ENCODE data around the gene EFHB. TPM values are rescaled to one million over a fixed set of nuclear protein-coding genes. Genes with fewer than 3 reads are reported as not detected.

EFHB gene
- total and polyA plus RNA-seq, 2 of the 13 experiments (the other 11 are each of a cell fraction or from before 2014, with no cell fraction given), result 0.15 to 0.42 TPM

DNA sequence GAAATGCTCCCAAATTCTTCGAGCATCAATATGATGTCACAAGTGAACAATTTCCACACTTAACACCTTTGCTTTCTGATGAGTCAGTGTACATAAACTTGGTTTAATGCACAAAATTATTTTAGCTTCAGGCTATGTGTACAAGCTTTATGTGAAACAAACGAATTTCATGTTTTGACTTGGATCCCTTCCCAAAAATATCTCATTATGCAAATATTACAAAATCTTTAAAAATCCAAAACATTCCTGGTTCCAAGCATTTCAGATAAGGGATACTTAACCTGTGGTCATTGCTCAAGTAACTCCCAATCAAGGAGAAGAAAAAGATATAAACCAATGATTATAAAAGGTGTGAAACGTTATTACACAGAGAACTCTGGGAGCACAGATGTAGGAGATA is 38.0 kb upstream of the EFHB start:
- BruUV-seq (replicated peaks), result no TSS peak
- no peak for FAIRE-seq
- no peaks in the 10 kb centered on the region for H3K9me3 ChIP-seq (ENCODE audit: low read length)
- no peak for ATAC-seq
- H3K9ac ChIP-seq (ENCODE audit: insufficient read depth, low read depth, low read length), result no peak overlapping the region
- no peak for DNase-seq (ENCODE audit: low spot score)
- in situ Hi-C loops (cut with HindIII; ENCODE audit: extremely low pct_ligation_motif_present, low pct_unique_long_range_greater_than_20kb) (no loop called here), intact Hi-C loops (cut with micrococcal nuclease; ENCODE audit: unreplicated experiment) (no loop called here)
- H3K27me3 ChIP-seq (ENCODE audit: control insufficient read depth in 1 of 2, insufficient read depth in 2 of 2, low read length in 2 of 2), result no peaks in the 10 kb centered on the region
- peaks cover 45% of the 10 kb centered on the region for H3K79me2 ChIP-seq (ENCODE audit: insufficient read depth, low read length)
- H3K4me3 ChIP-seq (replicated peaks in 1 of 3; ENCODE audit: insufficient read depth in 1 of 3, low read depth in 2 of 3, low read length in 3 of 3), result no peak overlapping the region
- H3K4me2 ChIP-seq (ENCODE audit: low read depth, low read length), result no peak overlapping the region
- no peak overlapping the region for H2AFZ ChIP-seq (ENCODE audit: low read length)
- TF ChIP-seq, protein P1, sequence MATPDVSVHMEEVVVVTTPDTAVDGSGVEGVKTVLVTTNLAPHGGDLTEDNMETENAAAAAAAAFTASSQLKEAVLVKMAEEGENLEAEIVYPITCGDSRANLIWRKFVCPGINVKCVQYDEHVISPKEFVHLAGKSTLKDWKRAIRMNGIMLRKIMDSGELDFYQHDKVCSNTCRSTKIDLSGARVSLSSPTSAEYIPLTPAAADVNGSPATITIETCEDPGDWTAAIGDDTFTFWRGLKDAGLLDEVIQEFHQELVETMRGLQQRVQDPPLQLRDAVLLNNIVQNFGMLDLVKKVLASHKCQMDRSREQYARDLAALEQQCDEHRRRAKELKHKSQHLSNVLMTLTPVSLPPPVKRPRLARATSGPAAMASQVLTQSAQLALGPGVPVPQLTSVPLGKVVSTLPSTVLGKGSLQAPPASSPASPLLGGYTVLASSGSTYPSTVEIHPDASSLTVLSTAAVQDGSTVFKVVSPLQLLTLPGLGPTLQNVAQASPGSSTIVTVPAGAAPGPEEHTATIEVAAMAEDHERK (CRISPR knock-in tag; IDR thresholded peaks at IDR 0.05; ENCODE audit: low read depth), result no peak
- TF ChIP-seq SOX13 (IDR thresholded peaks at IDR 0.05), result no peak
- TF ChIP-seq SOX13 (CRISPR knock-in tag; conservative IDR thresholded peaks at IDR 0.05 in 1 of 2, IDR thresholded peaks at IDR 0.05 in 1 of 2), result no peak
- TF ChIP-seq ZZZ3 (CRISPR knock-in tag; IDR thresholded peaks at IDR 0.05; ENCODE audit: borderline replicate concordance), result no peak
- no peak for TF ChIP-seq NFE2 (CRISPR knock-in tag; IDR thresholded peaks at IDR 0.05)
- no peak for TF ChIP-seq FLYWCH1 (CRISPR knock-in tag; IDR thresholded peaks at IDR 0.05)
- TF ChIP-seq, protein P2, sequence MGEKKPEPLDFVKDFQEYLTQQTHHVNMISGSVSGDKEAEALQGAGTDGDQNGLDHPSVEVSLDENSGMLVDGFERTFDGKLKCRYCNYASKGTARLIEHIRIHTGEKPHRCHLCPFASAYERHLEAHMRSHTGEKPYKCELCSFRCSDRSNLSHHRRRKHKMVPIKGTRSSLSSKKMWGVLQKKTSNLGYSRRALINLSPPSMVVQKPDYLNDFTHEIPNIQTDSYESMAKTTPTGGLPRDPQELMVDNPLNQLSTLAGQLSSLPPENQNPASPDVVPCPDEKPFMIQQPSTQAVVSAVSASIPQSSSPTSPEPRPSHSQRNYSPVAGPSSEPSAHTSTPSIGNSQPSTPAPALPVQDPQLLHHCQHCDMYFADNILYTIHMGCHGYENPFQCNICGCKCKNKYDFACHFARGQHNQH (CRISPR knock-in tag; IDR thresholded peaks at IDR 0.05), result no peak
- TF ChIP-seq RARG (CRISPR knock-in tag; IDR thresholded peaks at IDR 0.05; ENCODE audit: low read depth), result no peak
- TF ChIP-seq MED1 (CRISPR knock-in tag; IDR thresholded peaks at IDR 0.05), result no peak
- TF ChIP-seq ZNF430 (CRISPR knock-in tag; IDR thresholded peaks at IDR 0.05), result no peak
- no peak for TF ChIP-seq KAT7 (CRISPR knock-in tag; IDR thresholded peaks at IDR 0.05; ENCODE audit: borderline replicate concordance)
- TF ChIP-seq NFYC (CRISPR knock-in tag; IDR thresholded peaks at IDR 0.05), result no peak
- TF ChIP-seq KDM1A (CRISPR knock-in tag; IDR thresholded peaks at IDR 0.05), result no peak
- TF ChIP-seq HNRNPK (IDR thresholded peaks at IDR 0.05; ENCODE audit: low read depth, low read length, poor library complexity, severe bottlenecking), result no peak
- 93% methylated on average over 3 of the region's 3 CpGs for WGBS (ENCODE audit: low lambda C conversion rate)
- ChIA-PET CTCF (ENCODE audit: low intra/inter-chr PET ratio, low total read pairs) (no interaction called here), POLR2A (no interaction called here)
- peaks cover 8% of the 10 kb centered on the region for H4K20me1 ChIP-seq (ENCODE audit: insufficient read depth, low read length)
- H3K27ac ChIP-seq (ENCODE audit: extremely low read length, insufficient read depth, low read length), result no peak overlapping the region
- H3K4me1 ChIP-seq (ENCODE audit: insufficient read depth, low read length), result no peaks in the 10 kb centered on the region
- peaks cover 3 to 35% of the 10 kb centered on the region in 2 experiments; a peak in 4 of 5 replicates for H3K36me3 ChIP-seq (replicated peaks in 1 of 2; ENCODE audit: control insufficient read depth in 1 of 2, insufficient read depth in 2 of 2, low read length in 2 of 2)

Measured in HepG2 (cell line).